ENCODE measurements around the gene MAST4. TPM values are rescaled to one million over a fixed set of nuclear protein-coding genes. Genes with fewer than 3 reads are reported as not detected.

Gene MAST4
- total RNA-seq, 1 donor from 2014 or later, result 22.3 TPM

DNA sequence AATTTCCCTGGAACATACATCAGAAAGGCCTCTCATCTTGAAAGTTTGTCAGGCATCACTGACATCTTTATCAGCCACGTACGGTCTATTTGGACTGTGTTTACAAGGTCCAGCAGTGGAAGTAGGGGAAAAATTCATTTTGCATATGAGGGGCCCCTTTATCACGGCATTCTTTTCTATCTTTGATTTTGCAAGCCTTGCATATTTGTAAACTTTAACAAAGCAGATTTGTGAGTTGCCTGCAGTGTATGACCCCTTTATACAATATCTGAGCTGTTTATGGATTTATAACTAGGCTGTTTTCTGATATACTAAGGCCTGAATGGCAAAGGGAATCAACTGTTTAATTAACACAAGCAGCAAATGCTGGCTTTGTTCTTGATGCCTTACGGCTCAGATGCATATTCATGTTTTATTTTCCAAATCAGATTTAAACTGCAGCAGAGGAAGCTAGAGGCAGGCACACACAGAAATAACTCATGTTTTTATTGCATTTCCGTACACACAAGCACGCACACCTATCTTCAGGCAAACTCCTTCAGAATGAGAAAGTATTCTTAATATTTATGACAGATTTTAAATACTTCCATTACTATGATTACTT is 539.3 kb downstream of the MAST4 start:
- Histone ChIP-seq H4K20me1 (ENCODE audit: insufficient read depth, low read length) (no peaks in the 10 kb centered on the region), H3K9me3 (ENCODE audit: insufficient read depth, low read depth, low read length) (no peaks in the 10 kb centered on the region), H3K9ac (ENCODE audit: low read length) (no peak overlapping the region), H2AFZ (ENCODE audit: low read depth, low read length) (no peak overlapping the region), H3K27ac (ENCODE audit: low read depth, low read length) (no peak overlapping the region), H3K4me2 (ENCODE audit: low read length) (no peak overlapping the region), H3K4me3 (ENCODE audit: insufficient read depth, low read depth, low read length) (no peak overlapping the region), H3K36me3 (ENCODE audit: insufficient read depth, low read length) (peaks cover 29% of the 10 kb centered on the region), H3K79me2 (ENCODE audit: insufficient read depth, low read length) (no peaks in the 10 kb centered on the region), H3K4me1 (ENCODE audit: insufficient read depth, low read length) (no peaks in the 10 kb centered on the region), H3K27me3 (ENCODE audit: insufficient read depth, low read length) (no peaks in the 10 kb centered on the region)
- DNase-seq (ENCODE audit: low read depth) (no peak), FAIRE-seq (no peak)
- Mint-ChIP-seq H3K9me3 (ENCODE audit: unreplicated experiment) (no peaks in the 10 kb centered on the region), H3K27me3 (ENCODE audit: low read depth, unreplicated experiment) (no peaks in the 10 kb centered on the region), H3K27ac (ENCODE audit: unreplicated experiment) (no peak overlapping the region), H3K4me3 (ENCODE audit: unreplicated experiment) (no peak overlapping the region), H3K4me1 (ENCODE audit: low read depth, unreplicated experiment) (no peaks in the 10 kb centered on the region), H3K36me3 (ENCODE audit: low read depth, unreplicated experiment) (peaks cover 4% of the 10 kb centered on the region)
- TF ChIP-seq, protein P1, sequence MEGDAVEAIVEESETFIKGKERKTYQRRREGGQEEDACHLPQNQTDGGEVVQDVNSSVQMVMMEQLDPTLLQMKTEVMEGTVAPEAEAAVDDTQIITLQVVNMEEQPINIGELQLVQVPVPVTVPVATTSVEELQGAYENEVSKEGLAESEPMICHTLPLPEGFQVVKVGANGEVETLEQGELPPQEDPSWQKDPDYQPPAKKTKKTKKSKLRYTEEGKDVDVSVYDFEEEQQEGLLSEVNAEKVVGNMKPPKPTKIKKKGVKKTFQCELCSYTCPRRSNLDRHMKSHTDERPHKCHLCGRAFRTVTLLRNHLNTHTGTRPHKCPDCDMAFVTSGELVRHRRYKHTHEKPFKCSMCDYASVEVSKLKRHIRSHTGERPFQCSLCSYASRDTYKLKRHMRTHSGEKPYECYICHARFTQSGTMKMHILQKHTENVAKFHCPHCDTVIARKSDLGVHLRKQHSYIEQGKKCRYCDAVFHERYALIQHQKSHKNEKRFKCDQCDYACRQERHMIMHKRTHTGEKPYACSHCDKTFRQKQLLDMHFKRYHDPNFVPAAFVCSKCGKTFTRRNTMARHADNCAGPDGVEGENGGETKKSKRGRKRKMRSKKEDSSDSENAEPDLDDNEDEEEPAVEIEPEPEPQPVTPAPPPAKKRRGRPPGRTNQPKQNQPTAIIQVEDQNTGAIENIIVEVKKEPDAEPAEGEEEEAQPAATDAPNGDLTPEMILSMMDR (IDR thresholded peaks at IDR 0.05; ENCODE audit: insufficient read depth, low read depth, low read length), result no peak
- TF ChIP-seq EZH2 (IDR thresholded peaks at IDR 0.05; ENCODE audit: insufficient read depth, low read length), result no peak

GRCh38 chr5:67139030-67139429 is 542.8 kb downstream of the MAST4 start:
- TF ChIP-seq, protein P1 (IDR thresholded peaks at IDR 0.05; ENCODE audit: insufficient read depth, low read depth, low read length), result no peak
- TF ChIP-seq EZH2 (IDR thresholded peaks at IDR 0.05; ENCODE audit: insufficient read depth, low read length), result no peak
- no peaks in the 10 kb centered on the region for H3K4me1 Mint-ChIP-seq (ENCODE audit: low read depth, unreplicated experiment)
- H3K9me3 ChIP-seq (ENCODE audit: insufficient read depth, low read depth, low read length), result no peaks in the 10 kb centered on the region
- H3K36me3 ChIP-seq (ENCODE audit: insufficient read depth, low read length), result peaks cover 30% of the 10 kb centered on the region
- H2AFZ ChIP-seq (ENCODE audit: low read depth, low read length), result no peak overlapping the region
- H3K27me3 Mint-ChIP-seq (ENCODE audit: low read depth, unreplicated experiment), result no peaks in the 10 kb centered on the region
- H3K27me3 ChIP-seq (ENCODE audit: insufficient read depth, low read length), result no peaks in the 10 kb centered on the region
- H3K4me2 ChIP-seq (ENCODE audit: low read length), result no peak overlapping the region
- no peak overlapping the region for H3K27ac ChIP-seq (ENCODE audit: low read depth, low read length)
- no peak overlapping the region for H3K27ac Mint-ChIP-seq (ENCODE audit: unreplicated experiment)
- no peak overlapping the region for H3K4me3 ChIP-seq (ENCODE audit: insufficient read depth, low read depth, low read length)
- no peak overlapping the region for H3K9ac ChIP-seq (ENCODE audit: low read length)
- no peaks in the 10 kb centered on the region for H3K79me2 ChIP-seq (ENCODE audit: insufficient read depth, low read length)
- H4K20me1 ChIP-seq (ENCODE audit: insufficient read depth, low read length), result peaks cover 3% of the 10 kb centered on the region
- DNase-seq (ENCODE audit: low read depth), result no peak
- no peak for FAIRE-seq
- no peaks in the 10 kb centered on the region for H3K4me1 ChIP-seq (ENCODE audit: insufficient read depth, low read length)
- no peaks in the 10 kb centered on the region for H3K9me3 Mint-ChIP-seq (ENCODE audit: unreplicated experiment)
- peaks cover 12% of the 10 kb centered on the region for H3K36me3 Mint-ChIP-seq (ENCODE audit: low read depth, unreplicated experiment)
- H3K4me3 Mint-ChIP-seq (ENCODE audit: unreplicated experiment), result no peak overlapping the region

GRCh38 chr5:67140413-67140812 is 544.2 kb downstream of the MAST4 start:
- no peak overlapping the region for H3K9ac ChIP-seq (ENCODE audit: low read length)
- no peaks in the 10 kb centered on the region for H3K27me3 ChIP-seq (ENCODE audit: insufficient read depth, low read length)
- no peaks in the 10 kb centered on the region for H3K4me1 ChIP-seq (ENCODE audit: insufficient read depth, low read length)
- H3K4me3 ChIP-seq (ENCODE audit: insufficient read depth, low read depth, low read length), result no peak overlapping the region
- H3K4me2 ChIP-seq (ENCODE audit: low read length), result no peak overlapping the region
- H3K36me3 Mint-ChIP-seq (ENCODE audit: low read depth, unreplicated experiment), result peaks cover 20% of the 10 kb centered on the region
- H3K9me3 ChIP-seq (ENCODE audit: insufficient read depth, low read depth, low read length), result no peaks in the 10 kb centered on the region
- peaks cover 39% of the 10 kb centered on the region for H3K36me3 ChIP-seq (ENCODE audit: insufficient read depth, low read length)
- H3K4me3 Mint-ChIP-seq (ENCODE audit: unreplicated experiment), result no peak overlapping the region
- no peak for DNase-seq (ENCODE audit: low read depth)
- no peaks in the 10 kb centered on the region for H3K27me3 Mint-ChIP-seq (ENCODE audit: low read depth, unreplicated experiment)
- TF ChIP-seq EZH2 (IDR thresholded peaks at IDR 0.05; ENCODE audit: insufficient read depth, low read length), result no peak
- TF ChIP-seq, protein P1 (IDR thresholded peaks at IDR 0.05; ENCODE audit: insufficient read depth, low read depth, low read length), result no peak
- no peak for FAIRE-seq
- no peaks in the 10 kb centered on the region for H3K9me3 Mint-ChIP-seq (ENCODE audit: unreplicated experiment)
- H3K27ac Mint-ChIP-seq (ENCODE audit: unreplicated experiment), result no peak overlapping the region
- H3K79me2 ChIP-seq (ENCODE audit: insufficient read depth, low read length), result no peaks in the 10 kb centered on the region
- no peaks in the 10 kb centered on the region for H3K4me1 Mint-ChIP-seq (ENCODE audit: low read depth, unreplicated experiment)
- H3K27ac ChIP-seq (ENCODE audit: low read depth, low read length), result no peak overlapping the region
- H4K20me1 ChIP-seq (ENCODE audit: insufficient read depth, low read length), result peaks cover 3% of the 10 kb centered on the region
- H2AFZ ChIP-seq (ENCODE audit: low read depth, low read length), result no peak overlapping the region
